ENCODE data around the gene FGF21.

Gene FGF21

GRCh38 chr19:48740164-48740972, 15.0 kb upstream of the FGF21 start, which contains the start of gene RASIP1:
Gene RASIP1, minus strand, starts transcription at chr19:48740610. Its CDS starts 328 bp downstream, at chr19:48740282.
- H3K4me3 ChIP-seq (ENCODE audit: control insufficient read depth, low read depth, low read length), result no peak within 1 kb of the TSS
- DNase-seq (ENCODE audit: low read depth), result no peak
- TF ChIP-seq, protein P1, sequence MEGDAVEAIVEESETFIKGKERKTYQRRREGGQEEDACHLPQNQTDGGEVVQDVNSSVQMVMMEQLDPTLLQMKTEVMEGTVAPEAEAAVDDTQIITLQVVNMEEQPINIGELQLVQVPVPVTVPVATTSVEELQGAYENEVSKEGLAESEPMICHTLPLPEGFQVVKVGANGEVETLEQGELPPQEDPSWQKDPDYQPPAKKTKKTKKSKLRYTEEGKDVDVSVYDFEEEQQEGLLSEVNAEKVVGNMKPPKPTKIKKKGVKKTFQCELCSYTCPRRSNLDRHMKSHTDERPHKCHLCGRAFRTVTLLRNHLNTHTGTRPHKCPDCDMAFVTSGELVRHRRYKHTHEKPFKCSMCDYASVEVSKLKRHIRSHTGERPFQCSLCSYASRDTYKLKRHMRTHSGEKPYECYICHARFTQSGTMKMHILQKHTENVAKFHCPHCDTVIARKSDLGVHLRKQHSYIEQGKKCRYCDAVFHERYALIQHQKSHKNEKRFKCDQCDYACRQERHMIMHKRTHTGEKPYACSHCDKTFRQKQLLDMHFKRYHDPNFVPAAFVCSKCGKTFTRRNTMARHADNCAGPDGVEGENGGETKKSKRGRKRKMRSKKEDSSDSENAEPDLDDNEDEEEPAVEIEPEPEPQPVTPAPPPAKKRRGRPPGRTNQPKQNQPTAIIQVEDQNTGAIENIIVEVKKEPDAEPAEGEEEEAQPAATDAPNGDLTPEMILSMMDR (conservative IDR thresholded peaks at IDR 0.05; ENCODE audit: control insufficient read depth, insufficient read depth, low read depth, low read length), result no peak

DNA sequence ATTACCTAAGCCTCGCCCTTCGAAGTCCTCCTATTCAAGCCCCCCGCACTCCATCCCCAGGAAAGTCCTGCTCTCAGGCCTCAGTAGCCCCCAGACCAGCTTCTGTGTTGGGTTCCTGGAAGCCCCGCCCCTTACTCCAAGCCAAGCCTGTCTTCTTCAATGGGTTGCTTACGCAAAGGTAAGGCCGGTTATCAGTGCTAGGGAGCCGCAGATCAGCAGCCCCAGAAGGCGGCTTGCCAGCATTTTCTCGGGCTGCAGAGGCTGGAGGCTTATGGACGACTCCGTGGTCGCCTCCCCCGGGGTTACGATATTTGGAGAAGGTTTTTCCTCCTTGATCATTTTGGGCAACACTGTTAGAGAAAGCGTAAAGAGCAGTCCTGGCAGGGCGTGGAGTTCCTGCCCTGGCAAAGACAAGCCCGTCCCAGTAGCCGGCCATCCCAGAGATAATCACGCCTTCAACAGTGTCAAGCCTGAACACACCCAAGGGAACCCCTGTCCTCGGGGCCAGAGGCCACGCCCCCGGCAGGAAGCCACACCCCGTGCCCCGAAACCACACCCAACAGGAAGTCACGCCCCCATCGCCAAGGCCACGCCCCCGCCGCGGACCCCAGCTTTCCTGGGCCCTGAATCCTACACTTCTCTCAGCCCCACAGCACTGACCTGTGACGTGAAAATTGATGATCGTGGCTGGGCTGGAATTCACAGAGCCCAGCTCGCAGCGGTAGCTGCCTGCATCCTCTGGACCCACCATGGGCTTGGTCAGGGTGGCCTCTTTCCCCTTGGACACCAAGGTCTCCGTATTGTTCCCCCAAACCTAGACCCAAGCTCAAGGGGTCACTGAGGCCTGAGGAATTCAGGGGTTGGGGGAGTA, 14.0 kb upstream of the FGF21 start:
- TF ChIP-seq, protein P1 (conservative IDR thresholded peaks at IDR 0.05; ENCODE audit: control insufficient read depth, insufficient read depth, low read depth, low read length), result no peak
- H3K4me3 ChIP-seq (ENCODE audit: control insufficient read depth, low read depth, low read length), result no peak overlapping the region
- DNase-seq (ENCODE audit: low read depth), result no peak

GRCh38 chr19:48742096-48742495, 13.2 kb upstream of the FGF21 start:
- no peak overlapping the region for H3K4me3 ChIP-seq (ENCODE audit: control insufficient read depth, low read depth, low read length)
- no peak for DNase-seq (ENCODE audit: low read depth)
- TF ChIP-seq, protein P1 (conservative IDR thresholded peaks at IDR 0.05; ENCODE audit: control insufficient read depth, insufficient read depth, low read depth, low read length), result no peak

DNA sequence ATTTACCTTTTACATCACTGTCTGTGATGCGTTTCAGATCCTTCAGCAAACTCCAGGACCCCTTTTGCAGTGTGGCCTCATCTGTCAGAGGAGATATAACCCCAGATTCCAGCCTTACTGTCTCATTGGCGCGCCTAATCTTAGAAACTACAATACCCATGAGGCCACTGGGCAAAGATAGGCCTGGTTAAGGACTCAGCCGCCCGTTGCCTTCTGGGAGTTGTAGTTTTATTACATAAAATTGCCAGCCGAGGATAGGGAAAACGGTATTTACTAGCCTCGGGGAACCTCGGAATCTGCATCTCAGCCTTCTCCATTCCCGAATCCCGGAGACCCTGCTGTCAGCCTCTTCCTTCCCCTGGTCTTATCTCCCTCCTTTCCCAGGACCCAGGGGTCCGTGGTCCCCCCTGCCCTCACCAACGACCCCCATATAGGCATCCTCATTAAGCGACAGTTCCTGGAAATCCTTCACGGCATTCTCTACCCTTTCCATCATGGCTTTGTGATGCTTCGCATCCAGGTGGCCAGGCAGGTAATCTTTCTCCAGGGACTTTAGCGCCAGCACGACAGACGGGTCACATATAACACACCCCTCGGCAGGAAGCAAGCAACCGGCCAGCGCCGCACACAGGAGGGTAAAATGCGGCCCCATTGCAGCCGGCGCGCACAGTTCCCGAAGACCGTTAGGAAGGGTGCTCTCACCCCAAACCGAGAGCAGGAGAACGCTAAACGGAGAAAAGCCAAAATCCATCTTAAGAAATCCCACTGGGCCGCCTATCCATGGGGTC, 9.9 kb upstream of the FGF21 start:
- peak; percentile 64 for DNase-seq (ENCODE audit: low read depth)
- TF ChIP-seq, protein P1 (conservative IDR thresholded peaks at IDR 0.05; ENCODE audit: control insufficient read depth, insufficient read depth, low read depth, low read length), result no peak
- H3K4me3 ChIP-seq (ENCODE audit: control insufficient read depth, low read depth, low read length), result no peak overlapping the region

DNA sequence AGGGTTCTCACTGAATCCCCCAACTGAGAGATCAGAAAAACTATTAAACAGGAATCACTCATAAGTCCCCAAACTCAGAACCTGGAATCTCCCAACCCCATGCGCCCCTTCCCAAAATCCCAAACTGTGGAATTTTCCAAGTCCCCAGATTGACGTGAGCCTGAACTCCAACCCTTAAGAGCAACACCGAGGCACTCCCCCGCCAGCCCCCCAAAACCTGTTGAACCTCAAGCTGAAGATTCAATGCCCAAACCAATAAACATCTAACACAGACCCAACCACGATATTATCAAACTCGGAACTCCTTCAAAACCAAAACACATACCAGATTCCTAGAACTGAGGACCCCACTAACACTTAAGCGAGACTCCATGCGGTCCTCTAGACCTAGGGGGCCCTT, 9.2 kb upstream of the FGF21 start:
- no peak for DNase-seq (ENCODE audit: low read depth)
- no peak overlapping the region for H3K4me3 ChIP-seq (ENCODE audit: control insufficient read depth, low read depth, low read length)
- TF ChIP-seq, protein P1 (conservative IDR thresholded peaks at IDR 0.05; ENCODE audit: control insufficient read depth, insufficient read depth, low read depth, low read length), result no peak

Measured in fibroblast of mammary gland (primary cell).